RPMI7951 (cell line): ENCODE data around the gene GLS. TPM values are rescaled to one million over a fixed set of nuclear protein-coding genes. Genes with fewer than 3 reads are reported as not detected.
"Not testable (repeated sequence)": the region's sequence is repeated elsewhere in the genome, so short reads cannot be mapped to it uniquely, and the experiment has no call there.

Experiments
- DNase-seq: peaks from one replicate; pipeline ENCODE4 v3.0.0-alpha.2; 2012; ENCODE audit warnings: low read depth
- total RNA-seq: library from RNA; depleted of rRNA; stranded (reverse); fragments of >200 nt; shearing (Covaris generic); gene quantifications from 2 replicates; pipeline ENCODE4 v1.2.3, GENCODE V29; 2014

GLS gene
- total RNA-seq, 1 experiment from 2014 or later, result 128 TPM

DNA sequence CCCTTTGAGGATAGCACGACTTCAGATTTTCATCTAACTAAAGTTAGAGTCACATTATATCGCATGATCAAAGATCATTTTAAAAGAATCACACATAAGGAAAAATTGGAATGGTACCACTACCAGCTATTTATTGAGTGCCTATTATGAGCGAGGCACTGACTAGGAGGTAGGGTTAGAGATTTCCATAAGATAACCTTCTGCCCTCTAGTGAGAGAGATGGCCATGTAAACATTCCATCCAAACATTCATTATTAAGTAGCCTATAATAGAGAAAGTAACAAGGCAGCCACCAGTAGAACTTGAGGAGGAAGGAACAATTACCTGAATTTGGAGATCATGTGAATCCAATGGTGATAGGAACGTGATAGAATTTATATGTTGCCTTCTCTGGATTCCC, 25.4 kb upstream of the GLS start:
- no peak for DNase-seq

GRCh38 chr2:190856985-190857384, 23.6 kb upstream of the GLS start:
- no peak for DNase-seq

DNA sequence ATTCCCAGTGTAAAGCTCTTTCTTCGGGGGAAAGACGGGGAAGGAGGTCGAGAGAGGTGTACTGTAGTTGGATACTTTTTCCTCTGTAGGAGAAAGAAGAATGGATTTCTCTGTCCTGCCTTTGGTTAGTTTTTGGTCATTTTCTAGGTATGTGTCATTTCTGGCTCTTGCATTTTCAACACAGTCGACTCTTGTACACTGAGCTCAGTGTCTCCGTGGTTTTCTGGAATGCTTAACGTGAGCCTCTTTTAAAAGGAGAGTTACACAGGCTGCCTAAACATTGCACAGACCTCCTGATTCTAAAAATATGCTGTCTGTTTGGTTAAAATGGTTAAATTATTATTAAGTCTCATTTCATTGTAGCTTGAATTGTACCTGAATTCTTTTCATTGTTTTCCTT, 21.8 kb upstream of the GLS start:
- DNase-seq, result peak; percentile 84

DNA sequence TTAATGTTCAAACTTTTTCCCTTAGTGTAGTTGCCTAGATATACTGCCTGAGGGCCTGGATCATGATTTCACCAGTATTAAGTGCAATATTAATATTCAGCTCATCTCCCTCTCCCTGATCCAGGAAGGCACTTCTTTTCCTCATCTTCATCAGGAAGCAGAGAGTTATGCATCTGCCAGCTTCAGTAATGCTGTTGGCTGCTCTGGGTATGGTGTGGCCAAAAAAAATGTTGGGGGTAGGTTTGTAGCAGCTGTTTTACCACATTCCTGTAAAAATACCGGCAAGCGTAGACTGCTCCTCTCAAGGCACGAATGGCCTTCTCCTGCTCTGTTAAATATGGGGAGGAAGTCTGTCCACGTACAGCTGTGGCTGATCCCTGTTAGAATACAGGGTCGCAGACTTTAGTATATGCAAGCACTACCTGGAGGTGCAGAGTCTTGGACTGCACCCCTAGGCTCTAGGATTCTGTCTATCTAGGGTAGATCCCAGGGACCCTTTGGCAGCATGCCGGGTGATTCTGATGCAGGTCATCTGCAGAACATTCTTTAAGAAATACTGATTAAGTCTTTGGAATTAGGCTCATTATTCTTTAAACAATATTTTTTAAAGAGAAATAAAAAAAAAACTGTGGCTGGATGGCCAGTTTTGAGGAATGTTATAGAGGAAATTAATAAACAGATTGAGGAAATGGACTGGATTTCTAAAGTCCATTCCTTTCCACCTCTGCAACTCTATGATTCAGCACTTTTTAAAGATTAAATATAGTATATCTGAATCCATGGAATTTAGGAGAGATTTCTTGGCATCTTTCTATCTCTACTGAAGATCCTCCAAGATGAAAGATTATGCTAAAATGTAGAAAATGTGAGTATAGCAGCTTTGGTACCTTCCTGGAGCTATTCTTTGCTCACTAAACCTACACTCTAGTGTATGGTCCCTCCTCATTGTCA, 21.0 kb upstream of the GLS start:
- DNase-seq, result peak; percentile 76

DNA sequence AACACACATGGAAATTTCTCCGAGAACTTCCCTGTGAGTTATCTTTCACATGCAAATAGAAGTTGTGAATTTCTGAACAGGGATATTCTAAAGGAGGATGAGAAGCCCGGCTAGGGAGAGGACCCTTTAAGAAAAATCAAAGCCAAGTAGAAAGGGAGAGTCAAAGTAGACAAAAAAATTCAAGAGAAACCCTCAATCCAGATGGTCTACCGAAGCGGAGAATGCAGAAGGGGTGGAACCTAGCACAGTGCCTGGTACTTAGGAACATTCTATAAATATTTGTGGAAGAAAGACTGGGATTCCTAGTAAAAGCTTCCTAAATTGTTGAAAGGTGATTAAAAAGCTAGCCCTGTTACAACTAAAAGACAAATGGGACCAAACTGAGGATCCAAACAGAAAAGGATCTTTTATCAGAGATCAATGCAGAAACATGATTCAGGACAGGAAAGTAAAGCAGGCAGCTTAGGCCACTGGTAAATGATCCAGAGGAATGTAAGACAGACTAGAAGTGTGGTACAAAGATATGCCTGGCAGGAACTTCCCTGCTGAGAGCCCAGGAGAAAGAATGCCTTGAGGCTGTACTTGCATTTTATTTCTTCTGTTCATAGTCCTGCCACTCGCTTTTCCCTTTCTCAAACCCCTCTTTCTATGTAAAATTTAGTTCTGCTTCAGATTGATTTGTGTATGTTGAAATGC, 19.5 kb upstream of the GLS start:
- peak; percentile 72 for DNase-seq

- not testable (repeated sequence) for DNase-seq
Measured at GRCh38 chr2:190862128-190862527, 18.5 kb upstream of the GLS start.

- peak; percentile 67 for DNase-seq
Measured at GRCh38 chr2:190862571-190862991, 18.0 kb upstream of the GLS start.

DNA sequence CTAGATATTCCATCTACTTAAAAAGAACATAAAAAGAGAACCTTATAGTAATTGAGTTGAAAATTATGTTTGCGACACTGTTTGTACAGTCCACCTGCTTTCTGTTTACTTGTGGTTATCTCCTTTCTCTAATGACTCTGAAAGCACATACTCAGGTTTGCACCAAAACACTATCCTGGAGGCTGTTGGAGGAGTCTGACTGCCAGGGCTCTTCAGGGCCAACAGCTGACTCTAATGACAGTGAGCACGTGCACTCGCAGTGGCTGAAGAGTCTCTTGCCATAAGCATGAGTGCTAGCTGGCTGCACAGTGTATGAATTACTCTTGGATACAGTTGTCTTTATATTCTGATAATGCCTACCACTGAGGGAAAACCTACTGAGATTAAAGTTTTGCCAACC, 16.7 kb upstream of the GLS start:
- DNase-seq, result no peak

DNA sequence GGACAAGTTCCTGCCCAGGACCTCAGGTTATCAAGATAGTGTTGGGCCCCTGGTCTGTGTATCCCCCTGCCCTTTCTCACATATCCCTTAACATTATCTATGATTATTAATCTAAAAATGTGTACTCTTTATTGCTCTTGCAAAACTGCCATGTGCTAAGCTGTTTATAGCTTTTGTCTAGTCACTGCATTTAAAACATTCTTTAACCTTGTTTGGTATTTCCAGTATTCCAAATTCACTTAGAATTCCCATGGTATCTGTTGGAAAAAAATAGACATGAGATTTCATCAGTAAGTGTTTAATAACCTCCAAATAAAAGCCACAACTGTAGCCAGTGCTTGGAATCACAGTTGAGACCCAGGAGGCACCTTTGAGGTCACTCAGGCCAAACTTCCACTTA, 16.2 kb upstream of the GLS start:
- no peak for DNase-seq

DNA sequence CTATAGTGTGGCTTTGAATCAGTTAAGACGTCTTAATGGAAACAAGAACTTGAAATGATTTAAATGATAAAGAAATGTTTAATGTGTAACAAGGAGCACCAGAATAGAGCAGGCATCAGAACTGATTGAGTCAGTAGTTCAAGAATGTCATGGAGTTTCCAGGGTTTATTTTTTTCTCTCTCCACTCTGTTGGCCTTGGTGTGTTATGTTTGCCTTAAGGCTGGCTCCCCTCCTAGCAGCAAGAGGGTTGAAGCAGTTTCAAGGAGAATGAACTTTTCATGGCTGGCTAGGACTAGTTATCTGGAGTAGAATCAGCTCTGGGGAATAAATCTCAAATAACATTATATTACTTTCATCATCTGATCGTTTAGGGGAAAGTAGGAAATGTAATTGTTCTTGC, 13.4 kb upstream of the GLS start:
- DNase-seq, result peak; percentile 43

DNA sequence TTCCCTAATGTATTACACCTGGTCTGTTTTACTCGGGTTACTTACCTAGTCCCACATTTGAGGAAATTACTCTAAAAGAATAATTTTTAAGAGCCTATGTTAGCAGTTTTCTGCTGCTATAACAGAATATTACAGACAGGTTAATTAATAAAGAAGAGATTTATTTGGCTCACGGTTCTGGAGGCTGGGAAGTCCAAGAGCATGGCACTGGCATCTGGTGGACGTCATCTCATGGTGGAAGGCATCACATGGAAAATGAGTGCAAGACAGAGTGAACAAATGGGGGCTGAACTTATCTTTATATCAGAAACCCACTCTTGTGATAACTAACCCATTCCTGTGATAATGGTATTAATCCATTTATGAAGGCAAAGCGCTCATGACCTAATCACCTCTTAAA, 12.8 kb upstream of the GLS start:
- no peak for DNase-seq

- DNase-seq, result no peak
Measured at GRCh38 chr2:190869721-190870120, 10.9 kb upstream of the GLS start.

DNA sequence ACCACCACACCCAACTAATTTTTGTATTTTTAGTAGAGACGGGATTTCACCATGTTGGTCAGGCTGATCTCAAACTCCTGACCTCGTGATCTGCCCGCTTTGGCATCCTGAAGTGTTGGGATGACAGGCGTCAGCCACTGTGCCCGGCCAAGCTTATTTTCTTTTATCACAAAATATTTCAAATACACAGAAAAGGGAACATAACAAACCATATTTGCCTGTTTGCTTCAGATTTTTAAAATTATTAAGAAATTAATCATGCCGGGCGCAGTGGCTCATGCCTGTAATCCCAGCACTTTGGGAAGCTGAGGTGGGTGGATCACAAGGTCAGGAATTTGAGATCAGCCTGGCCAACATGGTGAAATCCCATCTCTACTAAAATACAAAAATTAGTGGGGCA, 7.2 kb upstream of the GLS start:
- not testable (repeated sequence) for DNase-seq

DNA sequence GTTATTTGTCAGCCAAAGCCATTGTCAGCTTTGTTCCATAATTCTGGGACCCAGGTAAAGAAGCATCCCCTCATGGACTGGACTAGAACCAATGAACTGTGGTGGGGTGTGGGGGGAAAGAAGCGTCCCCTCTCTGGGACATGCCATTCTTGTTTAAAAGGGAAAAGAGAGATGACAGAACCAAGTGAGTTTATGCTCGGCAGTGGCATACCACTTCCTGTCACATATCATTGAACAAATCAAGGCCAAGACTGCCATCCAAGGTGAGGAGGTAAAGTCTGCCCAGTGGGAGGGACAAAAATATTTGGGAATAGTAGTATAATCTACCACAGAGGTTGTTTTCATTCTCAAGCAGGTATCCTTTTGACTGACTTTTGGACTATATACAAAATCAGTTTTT, 4.7 kb upstream of the GLS start:
- DNase-seq, result no peak

- DNase-seq, result no peak
Measured at GRCh38 chr2:190876631-190877030, 4.0 kb upstream of the GLS start.

DNA sequence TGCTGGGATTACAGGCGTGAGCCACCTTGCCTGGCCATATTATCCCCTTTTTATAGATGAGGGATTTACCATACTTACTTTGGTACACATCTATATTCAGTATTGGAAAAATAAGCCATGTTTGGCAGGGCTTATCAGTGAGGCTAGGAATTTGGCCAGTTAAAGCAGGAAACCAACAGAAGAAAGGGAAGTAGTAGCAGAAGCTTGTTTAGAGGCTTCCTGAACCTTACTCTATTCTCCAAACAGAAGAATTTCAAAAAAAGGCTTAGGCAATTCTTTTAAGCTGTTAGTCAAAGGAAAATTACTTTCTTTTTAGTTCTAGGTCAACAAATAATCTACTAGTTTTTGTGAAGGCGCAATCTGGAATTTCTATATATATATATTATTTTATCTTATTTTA, 3.2 kb upstream of the GLS start:
- no peak for DNase-seq

- DNase-seq, result no peak
Measured at GRCh38 chr2:190879474-190880377, 895 bp upstream of the GLS start.

DNA sequence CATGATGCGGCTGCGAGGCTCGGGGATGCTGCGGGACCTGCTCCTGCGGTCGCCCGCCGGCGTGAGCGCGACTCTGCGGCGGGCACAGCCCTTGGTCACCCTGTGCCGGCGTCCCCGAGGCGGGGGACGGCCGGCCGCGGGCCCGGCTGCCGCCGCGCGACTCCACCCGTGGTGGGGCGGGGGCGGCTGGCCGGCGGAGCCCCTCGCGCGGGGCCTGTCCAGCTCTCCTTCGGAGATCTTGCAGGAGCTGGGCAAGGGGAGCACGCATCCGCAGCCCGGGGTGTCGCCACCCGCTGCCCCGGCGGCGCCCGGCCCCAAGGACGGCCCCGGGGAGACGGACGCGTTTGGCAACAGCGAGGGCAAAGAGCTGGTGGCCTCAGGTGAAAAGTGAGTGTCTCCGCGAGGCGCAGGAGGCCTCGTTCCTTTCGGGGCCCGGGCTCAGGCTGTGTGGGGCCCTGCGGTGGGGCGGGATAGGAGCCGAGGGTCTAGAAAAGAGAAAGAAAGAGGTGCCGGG, 520 bp downstream of the GLS start:
- DNase-seq, result no peak

DNA sequence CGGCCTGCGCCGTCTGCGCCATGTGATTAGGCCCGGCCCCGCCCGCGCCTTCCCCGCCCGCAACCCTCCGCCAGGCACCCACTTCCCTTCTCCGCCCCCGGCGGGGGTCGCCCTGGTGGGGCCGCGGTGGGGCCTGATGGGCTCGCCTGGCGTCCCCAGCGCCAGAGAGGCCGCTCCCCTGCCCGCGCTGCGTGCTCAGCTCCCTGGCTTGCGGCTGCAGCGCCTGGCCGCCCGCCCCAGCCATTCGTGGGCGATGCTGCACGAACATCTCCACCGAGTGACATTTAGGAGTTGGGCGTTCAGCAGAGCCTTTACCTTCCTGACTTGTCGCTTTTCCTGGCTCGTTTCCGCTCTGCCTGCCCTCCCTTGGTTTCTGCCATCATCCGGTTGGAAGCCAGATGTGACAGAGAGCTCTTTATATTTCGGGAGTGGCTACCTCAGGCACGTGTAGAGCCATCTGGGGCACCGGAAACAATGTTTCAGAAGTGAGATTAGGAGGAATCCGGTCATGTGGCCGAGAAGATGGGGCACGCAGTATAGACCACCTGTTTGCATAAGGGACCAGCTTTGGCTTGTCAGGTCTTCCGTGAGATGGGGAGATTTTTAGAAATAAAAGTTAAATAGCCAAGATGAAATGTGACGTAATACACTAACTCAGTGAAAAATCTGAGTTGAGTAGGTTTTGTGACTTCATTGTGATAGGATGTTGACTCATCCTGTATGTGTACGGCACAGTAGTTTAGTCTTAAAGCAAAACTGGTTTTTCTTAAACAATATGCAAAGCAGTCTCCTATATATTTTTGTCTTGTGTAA, 1.2 kb downstream of the GLS start:
- peak; percentile 83 for DNase-seq

DNA sequence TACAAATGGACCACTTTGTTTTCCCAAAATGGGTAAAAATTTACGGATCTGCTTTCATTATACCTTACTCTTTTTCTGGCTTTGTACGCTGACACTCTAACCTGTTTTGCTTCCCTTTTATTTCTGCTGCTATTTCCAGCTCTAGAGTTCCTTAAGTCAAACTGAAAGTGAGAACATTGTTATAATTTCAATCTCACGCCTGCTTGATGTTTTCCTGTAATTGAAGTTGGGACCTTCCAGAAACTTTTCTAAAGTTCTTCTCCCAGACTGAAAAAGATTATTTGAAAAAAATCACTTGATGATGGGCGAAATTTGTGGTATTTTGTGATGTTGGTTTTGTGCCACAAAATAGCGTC, 1.8 kb downstream of the GLS start:
- DNase-seq, result no peak
